GM19023 (cell line): ENCODE data around the gene CEACAM3.
"Not testable (repeated sequence)": the region's sequence is repeated elsewhere in the genome, so short reads cannot be mapped to it uniquely, and the experiment has no call there.

Experiments
- ATAC-seq: cut with Tn5 transposase; IDR thresholded peaks from one replicate; pipeline ENCODE4 v1.9.1; 2021; ENCODE audit warnings: mild to moderate bottlenecking, moderate library complexity; ENCODE audit not compliant: unreplicated experiment

Gene CEACAM3

GRCh38 chr19:41796362-41796761 is at the start of gene CEACAM3:
TSS of gene CEACAM3 (plus strand) at chr19:41796587. CDS start at chr19:41796678, 91 bp downstream.
- no peak for ATAC-seq

- no peak for ATAC-seq
Measured at GRCh38 chr19:41746593-41747227, 49.7 kb upstream of the CEACAM3 start.

- ATAC-seq = no peak
Measured at GRCh38 chr19:41748012-41748411, 48.4 kb upstream of the CEACAM3 start.

- not testable (repeated sequence) for ATAC-seq
Measured at GRCh38 chr19:41750248-41751134, 45.9 kb upstream of the CEACAM3 start.

- ATAC-seq = no peak
Measured at GRCh38 chr19:41753159-41753558, 43.2 kb upstream of the CEACAM3 start.

GRCh38 chr19:41753936-41754529 is 42.4 kb upstream of the CEACAM3 start:
- ATAC-seq = no peak

GRCh38 chr19:41755328-41755913 is 41.0 kb upstream of the CEACAM3 start, which contains the start of gene CEACAM6:
TSS of gene CEACAM6 (plus strand) at chr19:41755530. CDS start at chr19:41755639, 109 bp downstream.
- no peak for ATAC-seq

GRCh38 chr19:41758846-41759245 is 37.5 kb upstream of the CEACAM3 start:
- ATAC-seq = no peak

GRCh38 chr19:41767115-41767514 is 29.3 kb upstream of the CEACAM3 start:
- no peak for ATAC-seq

- ATAC-seq = not testable (repeated sequence)
Measured at GRCh38 chr19:41768105-41768504, 28.3 kb upstream of the CEACAM3 start.

GRCh38 chr19:41769608-41770007 is 26.8 kb upstream of the CEACAM3 start:
- no peak for ATAC-seq

- ATAC-seq = no peak
Measured at GRCh38 chr19:41771410-41771809, 25.0 kb upstream of the CEACAM3 start.

- no peak for ATAC-seq
Measured at GRCh38 chr19:41774515-41774980, 21.8 kb upstream of the CEACAM3 start.

- ATAC-seq = no peak
Measured at GRCh38 chr19:41776700-41777099, 19.7 kb upstream of the CEACAM3 start.

GRCh38 chr19:41783612-41784011 is 12.8 kb upstream of the CEACAM3 start:
- no peak for ATAC-seq

GRCh38 chr19:41784312-41784711 is 12.1 kb upstream of the CEACAM3 start:
- no peak for ATAC-seq

- ATAC-seq = no peak
Measured at GRCh38 chr19:41784743-41785142, 11.6 kb upstream of the CEACAM3 start.

- ATAC-seq = no peak
Measured at GRCh38 chr19:41785653-41786052, 10.7 kb upstream of the CEACAM3 start.

- ATAC-seq = no peak
Measured at GRCh38 chr19:41787055-41787454, 9.3 kb upstream of the CEACAM3 start.

GRCh38 chr19:41788518-41788917 is 7.9 kb upstream of the CEACAM3 start:
- ATAC-seq = not testable (repeated sequence)

GRCh38 chr19:41789053-41789452 is 7.3 kb upstream of the CEACAM3 start:
- not testable (repeated sequence) for ATAC-seq
